ENCODE results near the gene CFAP210. TPM values are rescaled to one million over a fixed set of nuclear protein-coding genes. Genes with fewer than 3 reads are reported as not detected.

Gene CFAP210
- total and polyA plus RNA-seq, 3 donors from 2014 or later = 12.6 to 21.8 (median 17.2) TPM

DNA sequence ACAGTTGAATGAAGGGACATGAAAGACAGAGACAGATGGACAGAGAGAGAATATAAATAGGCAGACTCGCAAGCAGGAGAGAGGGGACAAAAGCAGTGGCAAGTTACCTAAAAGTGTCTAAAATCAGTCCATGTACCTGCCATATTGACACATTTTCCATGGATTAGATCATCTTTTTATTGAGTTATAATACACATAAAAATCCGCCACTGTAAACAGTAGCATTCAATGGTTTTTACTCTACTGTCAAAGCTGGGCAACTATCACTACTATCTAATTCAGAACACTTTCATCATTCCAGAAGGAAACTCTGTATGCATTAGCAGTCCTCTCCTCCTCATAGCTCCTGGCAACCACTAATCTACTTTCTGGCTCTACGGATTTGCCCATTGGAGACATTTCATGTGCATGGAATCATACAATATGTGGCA, 10.1 kb downstream of the CFAP210 start:
- Histone ChIP-seq H3K4me3 (no peak overlapping the region), H3K27ac (no peak overlapping the region), H3K27me3 (no peaks in the 10 kb centered on the region), H3K36me3 (ENCODE audit: low read depth, missing control alignments) (no peaks in the 10 kb centered on the region), H3K4me1 (no peaks in the 10 kb centered on the region), H3K9me3 (no peaks in the 10 kb centered on the region)
- no peak for DNase-seq
- WGBS, 2 donors = 59 to 72% methylated on average over 3 of the region's 3 CpGs
- TF ChIP-seq, protein P1, sequence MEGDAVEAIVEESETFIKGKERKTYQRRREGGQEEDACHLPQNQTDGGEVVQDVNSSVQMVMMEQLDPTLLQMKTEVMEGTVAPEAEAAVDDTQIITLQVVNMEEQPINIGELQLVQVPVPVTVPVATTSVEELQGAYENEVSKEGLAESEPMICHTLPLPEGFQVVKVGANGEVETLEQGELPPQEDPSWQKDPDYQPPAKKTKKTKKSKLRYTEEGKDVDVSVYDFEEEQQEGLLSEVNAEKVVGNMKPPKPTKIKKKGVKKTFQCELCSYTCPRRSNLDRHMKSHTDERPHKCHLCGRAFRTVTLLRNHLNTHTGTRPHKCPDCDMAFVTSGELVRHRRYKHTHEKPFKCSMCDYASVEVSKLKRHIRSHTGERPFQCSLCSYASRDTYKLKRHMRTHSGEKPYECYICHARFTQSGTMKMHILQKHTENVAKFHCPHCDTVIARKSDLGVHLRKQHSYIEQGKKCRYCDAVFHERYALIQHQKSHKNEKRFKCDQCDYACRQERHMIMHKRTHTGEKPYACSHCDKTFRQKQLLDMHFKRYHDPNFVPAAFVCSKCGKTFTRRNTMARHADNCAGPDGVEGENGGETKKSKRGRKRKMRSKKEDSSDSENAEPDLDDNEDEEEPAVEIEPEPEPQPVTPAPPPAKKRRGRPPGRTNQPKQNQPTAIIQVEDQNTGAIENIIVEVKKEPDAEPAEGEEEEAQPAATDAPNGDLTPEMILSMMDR (IDR thresholded peaks at IDR 0.05) = no peak
- no peak for TF ChIP-seq POLR2A (IDR thresholded peaks at IDR 0.05)
- intact Hi-C loops (cut with DNase I; ENCODE audit: low total_unique reads) = no loop called here

DNA sequence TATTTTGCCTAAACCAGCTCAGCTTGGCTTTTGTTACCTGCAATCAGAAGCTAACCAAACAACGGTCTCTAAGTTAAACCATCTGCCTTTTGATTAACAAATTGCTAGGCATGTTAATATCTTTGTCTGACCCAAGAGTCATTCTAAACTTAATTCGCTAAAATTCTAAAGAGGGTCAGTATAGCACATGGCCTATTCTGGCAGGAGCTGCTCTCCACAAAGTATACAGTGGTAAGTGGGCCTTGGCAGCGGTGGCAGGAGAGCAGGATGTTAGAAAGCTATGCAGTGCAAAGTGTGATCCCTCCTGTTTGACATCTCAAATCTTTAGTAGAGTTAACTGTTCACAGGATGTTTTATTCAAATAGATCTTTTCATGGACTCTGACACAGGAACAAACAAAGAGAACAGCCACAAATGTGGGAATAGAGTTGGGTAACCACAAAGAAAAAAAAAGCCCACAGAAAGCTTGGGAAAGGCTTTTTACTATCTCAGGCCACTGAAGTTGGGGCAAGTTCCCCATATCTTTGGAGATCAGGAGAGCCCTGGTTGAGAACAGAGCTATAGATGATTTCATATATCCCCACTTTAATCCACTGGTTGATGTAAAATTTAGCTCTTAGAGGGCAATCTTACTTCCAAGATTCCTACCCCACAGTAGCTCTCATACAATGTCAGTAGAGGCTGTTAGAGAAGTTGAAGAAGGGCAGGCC, 10.6 kb downstream of the CFAP210 start:
- no peak for DNase-seq
- TF ChIP-seq, protein P1 (IDR thresholded peaks at IDR 0.05) = no peak
- no peak for TF ChIP-seq POLR2A (IDR thresholded peaks at IDR 0.05)
- Histone ChIP-seq H3K27me3 (no peaks in the 10 kb centered on the region), H3K9me3 (no peaks in the 10 kb centered on the region), H3K4me1 (no peaks in the 10 kb centered on the region), H3K27ac (no peak overlapping the region), H3K4me3 (no peak overlapping the region), H3K36me3 (ENCODE audit: low read depth, missing control alignments) (no peaks in the 10 kb centered on the region)
- 77 to 86% methylated on average over 3 of the region's 3 CpGs for WGBS, 2 donors
- intact Hi-C loops (cut with DNase I; ENCODE audit: low total_unique reads) = no loop called here

DNA sequence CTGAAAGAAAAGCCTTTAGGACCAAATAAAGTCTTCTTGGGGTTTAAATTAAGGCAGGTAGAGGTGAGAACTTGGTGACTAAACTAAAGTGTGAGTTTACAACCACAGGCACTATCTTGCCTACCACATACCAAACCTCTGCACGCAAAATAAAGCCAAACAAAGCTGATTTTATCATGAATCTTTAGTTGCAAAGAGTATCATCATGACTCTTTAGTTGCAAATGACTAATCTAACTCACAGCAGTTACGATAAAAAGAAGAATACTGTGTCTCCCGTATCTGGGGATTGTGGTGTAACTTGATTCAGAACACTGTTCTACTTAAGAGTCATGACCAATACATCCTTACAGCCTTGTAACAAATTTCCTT, 11.2 kb downstream of the CFAP210 start:
- Histone ChIP-seq H3K27me3 (no peaks in the 10 kb centered on the region), H3K9me3 (no peaks in the 10 kb centered on the region), H3K4me3 (no peak overlapping the region), H3K4me1 (no peaks in the 10 kb centered on the region), H3K36me3 (ENCODE audit: low read depth, missing control alignments) (no peaks in the 10 kb centered on the region), H3K27ac (no peak overlapping the region)
- intact Hi-C loops (cut with DNase I; ENCODE audit: low total_unique reads) = no loop called here
- 41 to 59% methylated on average over 3 of the region's 3 CpGs for WGBS, 2 donors
- no peak for DNase-seq
- TF ChIP-seq POLR2A (IDR thresholded peaks at IDR 0.05) = no peak
- TF ChIP-seq, protein P1 (IDR thresholded peaks at IDR 0.05) = no peak

DNA sequence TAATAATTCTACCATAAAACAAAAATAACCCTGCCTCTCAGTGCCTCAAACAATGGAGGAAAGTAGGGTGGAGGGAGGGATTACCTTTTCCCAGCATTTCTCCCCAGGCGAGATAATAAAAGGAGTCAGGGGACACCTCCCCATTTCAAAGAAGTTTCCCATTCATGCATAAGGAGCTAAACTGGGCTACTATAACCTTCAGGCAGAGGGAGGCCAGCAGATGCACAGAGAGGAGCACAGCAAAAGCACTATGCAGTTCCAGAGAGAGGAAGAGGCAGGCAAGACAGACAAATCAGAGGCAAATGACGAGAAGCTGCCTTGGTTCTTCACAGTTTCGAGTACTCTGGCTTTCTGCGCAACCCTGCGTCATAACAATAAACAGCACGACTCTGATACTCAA, 17.4 kb downstream of the CFAP210 start:
- 84 to 92% methylated on average over 6 of the region's 6 CpGs for WGBS, 2 donors
- Histone ChIP-seq H3K9me3 (no peaks in the 10 kb centered on the region), H3K4me1 (no peaks in the 10 kb centered on the region), H3K36me3 (ENCODE audit: low read depth, missing control alignments) (no peaks in the 10 kb centered on the region), H3K27me3 (no peaks in the 10 kb centered on the region), H3K27ac (no peak overlapping the region), H3K4me3 (no peak overlapping the region)
- no peak for DNase-seq
- no peak for TF ChIP-seq POLR2A (IDR thresholded peaks at IDR 0.05)
- TF ChIP-seq, protein P1 (IDR thresholded peaks at IDR 0.05) = no peak
- intact Hi-C loops (cut with DNase I; ENCODE audit: low total_unique reads) = no loop called here

DNA sequence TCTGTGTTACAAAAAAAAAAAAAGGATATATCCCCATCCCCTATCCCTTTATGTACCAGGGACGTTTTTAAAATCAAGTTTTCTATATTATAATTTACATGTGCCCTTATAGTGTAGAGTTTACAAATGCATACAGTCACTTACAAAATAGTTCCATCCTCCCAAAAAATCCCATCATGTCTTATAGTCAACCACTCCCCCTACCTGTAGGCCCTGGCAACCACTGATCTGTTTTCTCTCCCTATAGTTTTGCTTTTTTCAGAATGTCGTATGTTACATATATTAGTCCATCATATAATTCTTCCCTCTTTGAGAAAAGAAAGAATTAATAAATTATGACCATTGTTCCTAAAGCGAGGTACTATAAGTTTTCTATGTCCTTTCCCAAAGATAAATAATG, 17.8 kb downstream of the CFAP210 start:
- no peak overlapping the region for H3K4me3 ChIP-seq
- H3K4me1 ChIP-seq = no peaks in the 10 kb centered on the region
- intact Hi-C loops (cut with DNase I; ENCODE audit: low total_unique reads) = no loop called here
- 56 to 66% methylated on average over 3 of the region's 3 CpGs for WGBS, 2 donors
- H3K9me3 ChIP-seq = no peaks in the 10 kb centered on the region
- H3K36me3 ChIP-seq (ENCODE audit: low read depth, missing control alignments) = no peaks in the 10 kb centered on the region
- DNase-seq = no peak
- H3K27me3 ChIP-seq = no peaks in the 10 kb centered on the region
- H3K27ac ChIP-seq = no peak overlapping the region
- TF ChIP-seq POLR2A (IDR thresholded peaks at IDR 0.05) = no peak
- TF ChIP-seq, protein P1 (IDR thresholded peaks at IDR 0.05) = no peak
